Transverse colon (tissue), 4 donors: Measurements from ENCODE around the gene SERPINF2. TPM values are rescaled to one million over a fixed set of nuclear protein-coding genes. Genes with fewer than 3 reads are reported as not detected.
"Not testable (repeated sequence)": the region's sequence is repeated elsewhere in the genome, so short reads cannot be mapped to it uniquely, and the experiment has no call there.

ENCODE experiments used
- DNase-seq: peaks from one replicate; pipeline ENCODE4 v3.0.0-alpha.2; 2019
- H3K27ac ChIP-seq, 4 donors: fragments of 200-600 bp; sonication (generic); 2 replicates each; pipeline ENCODE4 v1.5.1; 2016 to 2018; ENCODE audit warnings: inconsistent platforms in 4 of 4
- H3K27me3 ChIP-seq: fragments of 200-600 bp; sonication (generic); 2 replicates; pipeline ENCODE4 v1.5.1; 2017; ENCODE audit warnings: inconsistent platforms
- H3K36me3 ChIP-seq, 4 donors: fragments of 200-600 bp; sonication (generic); 2 replicates each; pipeline ENCODE4 v1.5.1; 2017 to 2019; ENCODE audit warnings: inconsistent platforms in 4 of 4
- H3K4me1 ChIP-seq, 4 donors: fragments of 200-600 bp; sonication (generic); 2 replicates each; pipeline ENCODE4 v1.5.1; 2017 to 2020; ENCODE audit warnings: inconsistent platforms in 4 of 4
- H3K4me3 ChIP-seq, 4 donors: fragments of 200-600 bp; sonication (generic); 1 replicate in 1 of 4; 2 replicates in 3 of 4; pipeline versions ENCODE4 v1.5.1 to v1.6.1; 2017 to 2019; ENCODE audit warnings: inconsistent platforms in 4 of 4
- H3K9me3 ChIP-seq, 2 donors: fragments of 200-600 bp; sonication (generic); 2 replicates each; pipeline ENCODE4 v1.5.1; 2017 to 2019; ENCODE audit warnings: inconsistent platforms in 2 of 2
- CTCF ChIP-seq, 5 experiments: fragments of 200-600 bp in 3 of 5; fragments of 450-650 bp in 2 of 5; sonication (generic) in 3 of 5; IDR thresholded peaks; 1 replicate in 2 of 5; 2 replicates in 3 of 5; pipeline ENCODE4 v1.5.1; 2016 to 2017; ENCODE audit warnings: antibody characterized with exemption in 5 of 5, inconsistent platforms in 3 of 5, mild to moderate bottlenecking in 2 of 5, moderate library complexity in 1 of 5
- EP300 ChIP-seq: sonication (generic); formaldehyde crosslinking; IDR thresholded peaks from one replicate; pipeline ENCODE4 v1.6.1; 2017; ENCODE audit warnings: antibody characterized with exemption, low read depth
- POLR2A ChIP-seq: fragments of 450-650 bp; IDR thresholded peaks from one replicate; pipeline ENCODE4 v1.6.1; 2016; ENCODE audit warnings: antibody characterized with exemption, mild to moderate bottlenecking, moderate library complexity
- POLR2AphosphoS5 ChIP-seq, 3 donors: sonication (generic); formaldehyde crosslinking; IDR thresholded peaks; one replicate each; pipeline ENCODE4 v1.6.1; 2016; ENCODE audit warnings: antibody characterized with exemption in 3 of 3
- WGBS, 2 donors: methylation state at CpG; one replicate each; pipeline ENCODE4 v1.1.5; 2018; ENCODE audit warnings: low coverage in 1 of 2; 5-methylcytosine and 5-hydroxymethylcytosine counted together
- in situ Hi-C, 4 donors: fragments of 200-750 bp; cut with MboI; loops; one replicate each; pipeline versions ENCODE4 v1.15.0 to v1.15.1; 2017; ENCODE audit warnings: low sequenced_read_pairs in 3 of 4, low pct_ligation_motif_present in 1 of 4, low pct_unique_long_range_greater_than_20kb in 1 of 4
- intact Hi-C: fragments of 100-400 bp; cut with DNase I; formaldehyde crosslinking; loops from one replicate; pipeline ENCODE4 v1.15.1; 2023; ENCODE audit warnings: low total_unique reads
- total RNA-seq, 4 donors: library from RNA; depleted of rRNA; stranded (reverse); fragments of >200 nt; gene quantifications; one replicate each; pipeline ENCODE4 v1.1.0, GENCODE V29; 2016

The SERPINF2 gene
- total RNA-seq, 4 donors from 2014 or later, result 3.2 to 10.5 (median 3.4) TPM; not detected in 1

- H3K36me3 ChIP-seq, result no peaks in the 10 kb centered on the region
- in situ Hi-C loops (no loop called here), intact Hi-C loops (no loop called here)
- H3K4me1 ChIP-seq, result peaks cover 10 to 28% (median 10%) of the 10 kb centered on the region in 4 donors
- peak; percentile 8 for TF ChIP-seq POLR2A
- no peak for TF ChIP-seq EP300
- no peaks in the 10 kb centered on the region for H3K27me3 ChIP-seq
- WGBS, 2 donors, result 58 to 79% methylated on average over 2 to 21 of the region's 21 CpGs
- peak overlapping the region in 3 of 4 donors; percentile 19 to 40 (median 29) for H3K4me3 ChIP-seq
- H3K27ac ChIP-seq, result peak overlapping the region; percentile 76 to 85 (median 80)
- H3K9me3 ChIP-seq, result no peaks in the 10 kb centered on the region
- DNase-seq, result no peak
Measured at GRCh38 chr17:1762233-1762900, 19.7 kb downstream of the SERPINF2 start.

GRCh38 chr17:1762901-1763898, 20.5 kb downstream of the SERPINF2 start:
- no peak for DNase-seq
- peak overlapping the region in 3 of 4 donors; percentile 19 to 40 (median 29) for H3K4me3 ChIP-seq
- no peak for TF ChIP-seq POLR2AphosphoS5 (IDR thresholded peaks at IDR 0.05)
- TF ChIP-seq CTCF (IDR thresholded peaks at IDR 0.05), result no peak
- no peak for TF ChIP-seq POLR2A
- no peak for TF ChIP-seq EP300
- peaks cover 10 to 28% (median 10%) of the 10 kb centered on the region in 4 donors for H3K4me1 ChIP-seq
- H3K27ac ChIP-seq, result peak overlapping the region; percentile 76 to 85 (median 80)
- 55% methylated on average over 17 of the region's 22 CpGs; no CpG with 5 or more reads in 1 of the 2 donors for WGBS, 2 donors
- H3K9me3 ChIP-seq, result no peaks in the 10 kb centered on the region
- no peaks in the 10 kb centered on the region for H3K36me3 ChIP-seq
- intact Hi-C loops, result no loop called here
- no peaks in the 10 kb centered on the region for H3K27me3 ChIP-seq
- in situ Hi-C loops, result no loop called here

- peak; percentile 84 for DNase-seq
- 7 to 9% methylated on average over 3 to 11 of the region's 11 CpGs for WGBS, 2 donors
- in situ Hi-C loops, result no loop called here
- TF ChIP-seq POLR2A (peak; percentile 37), POLR2AphosphoS5 (IDR thresholded peaks at IDR 0.05) (peak; percentile 31 to 70 (median 69)), CTCF (IDR thresholded peaks at IDR 0.05) (no peak)
- intact Hi-C loops, result no loop called here
- Histone ChIP-seq H3K4me1 (peaks cover 10 to 28% (median 10%) of the 10 kb centered on the region in 4 donors), H3K27ac (peak overlapping the region; percentile 76 to 85 (median 80)), H3K9me3 (no peaks in the 10 kb centered on the region), H3K36me3 (no peaks in the 10 kb centered on the region), H3K4me3 (no peak overlapping the region), H3K27me3 (no peaks in the 10 kb centered on the region)
Measured at GRCh38 chr17:1764284-1764683, 21.6 kb downstream of the SERPINF2 start.

- H3K27ac ChIP-seq, result peak overlapping the region; percentile 76 to 85 (median 80)
- intact Hi-C loops, H3K9me3 ChIP-seq, H3K36me3 ChIP-seq, H3K27me3 ChIP-seq, in situ Hi-C loops, H3K4me3 ChIP-seq, DNase-seq: not testable (repeated sequence)
- H3K4me1 ChIP-seq, result peaks cover 10 to 28% (median 13%) of the 10 kb centered on the region in 4 donors
- WGBS, 2 donors, result 82 to 89% methylated on average over 7 of the region's 7 CpGs
Measured at GRCh38 chr17:1764705-1765104, 22.0 kb downstream of the SERPINF2 start.

GRCh38 chr17:1765576-1765975, 22.9 kb downstream of the SERPINF2 start:
- 80 to 91% methylated on average over 1 to 3 of the region's 3 CpGs for WGBS, 2 donors

More at GRCh38 chr17:1765576-1765975, 22.9 kb downstream of the SERPINF2 start:
- no peak for TF ChIP-seq CTCF (IDR thresholded peaks at IDR 0.05)
- no peak for TF ChIP-seq EP300
- Histone ChIP-seq H3K36me3 (no peaks in the 10 kb centered on the region), H3K27me3 (no peaks in the 10 kb centered on the region), H3K27ac (peak overlapping the region in 3 of 4 donors; percentile 76 to 83 (median 77)), H3K4me1 (peaks cover 10 to 28% (median 15%) of the 10 kb centered on the region in 4 donors), H3K9me3 (no peaks in the 10 kb centered on the region), H3K4me3 (no peak overlapping the region)
- in situ Hi-C loops, result no loop called here
- no peak for DNase-seq
- intact Hi-C loops, result no loop called here
